CD4-positive, alpha-beta T cell treated with Interleukin-2 at 100 ng/mL for 4 hours (primary cell): Measurements from ENCODE around the gene PRKN.

Experiments
- DNase-seq: peaks from one replicate; pipeline ENCODE4 v3.0.0-alpha.2; 2020; ENCODE audit warnings: low spot score

Gene PRKN

DNA sequence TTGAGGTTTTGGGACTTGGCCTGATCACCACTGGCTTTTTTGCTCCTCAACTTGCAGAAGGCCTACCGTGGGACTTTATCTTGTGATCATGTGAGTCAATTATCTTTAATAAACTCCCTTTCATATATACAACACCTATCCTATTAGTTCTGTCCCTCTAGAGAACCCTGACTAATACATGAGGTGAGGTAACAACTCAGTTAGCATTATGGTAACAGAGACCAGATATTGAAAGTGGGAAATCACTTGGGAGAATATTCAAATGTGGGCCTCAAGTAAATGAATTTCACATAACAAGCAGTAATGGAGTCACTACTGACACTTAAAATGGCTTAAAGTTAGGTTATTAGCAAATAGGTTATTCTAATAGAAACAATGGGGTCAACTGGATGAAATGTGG is 1015.6 kb downstream of the PRKN start:
- no peak for DNase-seq

DNA sequence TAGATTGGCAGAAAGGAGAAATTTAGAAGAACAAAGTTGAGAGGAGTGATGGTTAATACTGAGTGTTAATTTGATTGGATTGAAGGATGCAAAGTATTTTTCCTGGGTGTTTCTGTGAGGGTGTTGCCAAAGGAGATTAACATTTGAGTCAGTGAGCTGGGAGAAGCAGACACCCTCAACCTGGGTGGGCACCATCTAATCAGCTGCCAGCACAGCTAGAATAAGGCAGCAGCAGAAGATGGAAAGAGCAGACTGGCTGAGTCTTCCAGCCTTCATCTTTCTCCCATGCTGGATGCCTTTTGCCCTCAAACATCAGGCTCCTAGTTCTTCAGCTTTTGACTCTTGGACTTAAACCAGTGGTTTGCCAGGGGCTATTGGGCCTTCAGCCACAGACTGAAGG is 1016.1 kb downstream of the PRKN start:
- DNase-seq = no peak

DNA sequence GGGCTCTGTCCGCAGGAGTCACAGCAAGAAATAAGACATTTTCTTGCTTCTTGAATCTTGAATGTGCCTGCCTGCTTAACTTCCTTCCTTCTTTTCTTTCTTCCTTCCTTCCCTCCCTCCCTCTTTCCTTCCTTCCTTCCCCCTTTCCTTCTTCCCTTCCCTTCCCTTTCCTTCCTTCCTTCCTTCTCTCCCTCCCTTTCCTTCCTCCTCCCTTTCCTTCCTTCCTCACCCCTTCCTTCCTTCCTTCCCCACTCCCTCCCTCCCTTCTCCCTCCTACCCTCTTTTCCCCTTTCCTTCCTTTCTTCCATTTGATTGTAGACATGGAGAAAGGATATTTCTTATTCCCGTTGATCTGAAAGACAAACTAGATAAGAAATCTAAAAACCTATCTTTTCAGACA is 1016.9 kb downstream of the PRKN start:
- no peak for DNase-seq

DNA sequence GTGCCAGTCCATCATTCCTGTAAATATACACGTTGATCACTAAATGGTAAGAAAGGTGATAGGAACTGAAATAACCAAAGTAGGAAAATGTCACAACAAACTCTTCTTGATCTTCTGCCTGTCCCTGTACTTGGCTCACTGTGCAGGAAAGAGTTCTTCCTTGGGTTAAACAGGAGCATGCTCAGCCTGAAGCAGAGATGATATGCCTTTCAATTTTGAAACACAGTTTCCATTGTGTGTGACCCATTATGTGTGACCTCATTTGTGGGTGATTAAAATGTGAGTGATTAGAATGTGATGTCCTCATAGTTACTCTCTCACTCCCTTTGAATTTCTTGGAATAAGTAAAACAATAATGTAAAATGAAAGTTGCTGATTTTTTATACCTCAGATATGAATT is 1026.5 kb downstream of the PRKN start:
- no peak for DNase-seq

DNA sequence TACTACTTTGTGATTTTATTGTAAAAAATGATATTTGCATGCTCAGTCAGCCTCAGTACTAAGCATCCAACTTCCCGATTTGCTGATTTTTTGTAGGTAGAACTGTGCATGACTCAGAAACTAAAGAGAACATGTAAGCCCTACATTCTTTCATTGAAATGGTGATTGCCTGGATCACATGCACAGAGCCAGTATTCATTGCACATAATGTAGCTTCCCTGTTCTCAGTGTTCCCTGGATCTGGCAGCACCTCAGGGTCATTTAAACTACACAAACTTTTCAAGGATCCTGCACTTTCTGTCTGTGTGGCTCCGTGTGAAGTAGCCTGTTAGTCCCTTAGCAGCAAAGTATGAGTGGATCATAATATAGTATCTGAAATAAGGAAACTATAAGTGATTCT is 1030.8 kb downstream of the PRKN start:
- no peak for DNase-seq

DNA sequence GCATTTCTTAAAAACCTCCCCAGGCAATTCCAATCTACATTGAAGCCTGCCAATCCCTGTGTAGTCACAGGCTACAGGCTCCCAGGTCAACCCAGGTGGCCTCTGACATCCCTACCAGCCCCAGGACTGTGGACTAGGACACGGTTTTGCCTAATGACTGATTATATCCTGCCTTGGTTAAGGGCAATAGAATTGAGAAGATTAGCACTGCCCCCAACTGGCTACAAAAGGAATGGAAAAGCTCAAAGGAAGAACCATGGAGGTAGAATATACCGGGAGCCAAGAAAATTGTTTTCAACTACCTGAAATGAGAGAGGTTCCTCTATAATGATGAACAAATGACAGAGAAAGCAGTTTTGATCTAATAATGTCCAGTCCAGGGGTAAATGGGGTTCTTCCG is 1032.6 kb downstream of the PRKN start:
- no peak for DNase-seq

DNA sequence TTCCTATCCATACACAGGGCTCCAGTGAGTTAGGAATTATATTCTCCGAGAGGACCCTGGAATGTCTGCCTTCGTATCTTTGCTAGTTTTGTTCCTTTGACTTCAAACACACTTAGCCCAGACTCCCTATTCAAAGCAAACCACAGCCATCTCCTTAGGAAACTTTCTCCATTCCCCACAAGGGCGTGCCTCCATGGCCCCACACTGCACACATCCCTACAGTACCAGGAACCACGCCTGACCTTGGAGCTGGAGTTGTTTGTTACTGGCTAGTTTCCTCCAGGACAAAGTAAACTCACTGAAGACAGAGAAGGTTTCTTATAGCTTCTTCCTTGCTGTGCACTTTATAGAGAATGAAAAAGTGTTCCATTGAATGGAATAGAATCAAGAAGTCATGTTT is 1040.9 kb downstream of the PRKN start:
- DNase-seq = no peak

DNA sequence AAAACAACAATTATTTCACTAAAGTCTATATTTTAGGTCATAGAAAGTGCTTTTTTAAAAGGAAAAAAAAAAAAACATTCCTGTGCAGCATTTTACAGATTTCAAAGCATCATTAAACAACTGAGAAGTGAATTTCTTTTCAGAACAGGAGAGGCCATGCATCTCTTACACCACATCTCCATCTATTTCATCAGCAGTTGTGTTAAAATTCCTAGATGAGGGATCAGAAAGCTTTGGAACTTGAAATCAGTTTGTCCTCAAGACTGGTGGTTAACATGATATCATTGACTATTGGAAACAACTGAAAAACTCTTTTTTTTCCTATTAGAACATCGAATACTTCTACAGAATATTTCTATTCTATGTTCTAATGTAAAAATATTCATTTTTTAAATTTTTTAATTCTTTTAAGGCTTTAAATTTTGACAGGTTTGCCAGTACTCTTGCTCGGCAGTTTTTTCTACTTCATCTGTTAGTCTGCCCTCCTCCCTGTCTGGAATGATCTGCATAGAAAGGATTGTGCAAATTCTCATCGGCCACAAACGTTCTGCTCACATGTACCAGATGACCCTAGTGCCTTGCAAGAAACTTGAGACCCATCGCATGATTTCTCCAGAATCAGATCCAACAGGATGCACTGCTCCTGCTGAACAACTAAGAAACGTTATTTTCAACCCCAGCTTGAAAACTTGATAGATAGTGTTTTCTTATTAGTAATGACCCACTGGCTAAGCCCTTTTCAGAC is 1042.7 kb downstream of the PRKN start:
- DNase-seq = no peak

DNA sequence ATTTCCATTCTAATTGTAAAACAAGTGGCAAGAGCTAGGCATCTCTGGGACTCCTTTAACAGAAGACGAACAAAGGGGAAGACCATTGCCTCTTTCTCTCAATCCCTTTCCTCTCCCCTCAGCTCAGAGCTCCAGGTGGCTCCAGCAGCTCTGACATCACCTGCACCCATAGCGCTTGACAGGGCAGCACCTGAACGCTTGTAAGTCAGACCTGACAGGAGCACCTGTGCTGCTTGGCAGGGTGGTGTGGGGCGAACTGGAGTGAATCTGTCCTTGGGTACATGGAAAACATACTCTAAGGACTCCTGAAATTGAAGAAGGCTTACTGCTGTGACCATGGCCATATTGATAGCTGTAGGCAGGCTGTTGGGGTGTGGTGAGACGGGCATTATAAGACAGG is 1044.2 kb downstream of the PRKN start:
- no peak for DNase-seq

DNA sequence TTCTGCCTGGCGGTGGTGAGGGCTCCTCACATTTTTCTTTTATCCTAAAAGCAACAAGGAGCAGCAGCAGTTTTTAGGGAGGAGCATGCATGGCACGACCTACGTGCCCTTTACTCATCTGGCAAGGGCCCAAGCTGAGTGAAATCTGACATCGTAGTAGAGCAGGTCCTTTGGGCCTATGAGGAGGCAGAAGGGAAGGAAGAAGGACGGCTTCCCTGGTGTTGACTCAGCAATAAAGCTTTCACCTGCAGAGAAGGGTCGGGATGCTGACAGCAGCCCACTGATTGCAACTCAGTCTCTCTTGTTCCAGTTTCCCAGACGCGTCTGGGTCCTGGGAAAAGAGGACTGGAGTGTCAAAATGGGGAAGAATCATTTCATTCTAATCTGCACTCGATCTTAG is 1044.6 kb downstream of the PRKN start:
- DNase-seq = no peak

DNA sequence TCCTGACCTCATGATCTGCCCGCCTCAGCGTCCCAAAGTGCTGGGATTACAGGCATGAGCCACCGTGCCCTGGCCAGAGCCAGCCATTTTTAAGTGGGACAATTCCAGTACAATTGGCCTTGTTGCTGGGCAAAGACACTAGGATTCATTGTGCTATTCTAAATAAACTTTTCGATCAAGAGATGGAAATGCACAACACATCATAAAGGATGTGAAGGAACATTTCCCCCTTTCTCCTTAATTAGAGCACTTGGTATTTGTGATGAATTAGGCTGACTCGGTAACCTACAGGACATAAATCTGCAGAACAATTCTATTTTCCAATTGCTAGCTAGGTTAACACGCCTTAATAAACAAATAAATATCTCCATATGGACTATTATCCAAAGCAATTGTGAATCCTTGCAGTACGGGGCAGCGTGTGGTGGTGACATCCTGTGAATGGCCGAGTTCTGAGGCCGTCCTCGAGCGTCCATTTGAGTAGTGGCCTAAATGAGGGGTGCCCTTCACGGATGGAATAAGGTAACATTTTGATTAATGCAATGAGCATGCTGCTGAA is 1047.5 kb downstream of the PRKN start:
- DNase-seq = no peak

DNA sequence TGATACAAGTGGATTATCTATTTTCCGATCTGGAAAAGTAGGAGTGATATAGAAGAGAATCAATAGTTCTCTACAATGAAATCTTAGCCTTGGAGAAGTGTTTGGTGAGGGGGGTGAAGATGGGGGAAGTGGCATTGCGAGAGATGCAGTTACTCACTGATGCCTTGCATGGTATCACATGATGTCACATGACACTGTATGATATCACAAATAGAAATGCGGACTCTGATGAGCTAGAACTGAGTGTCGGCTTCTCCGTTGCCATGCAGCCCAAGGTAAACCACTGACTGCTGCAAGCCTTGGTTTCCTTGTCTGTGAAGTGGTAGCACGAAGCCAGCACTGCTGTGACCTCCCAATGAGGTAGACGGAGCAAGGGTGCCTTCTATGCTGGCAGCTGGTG is 1050.4 kb downstream of the PRKN start:
- no peak for DNase-seq

DNA sequence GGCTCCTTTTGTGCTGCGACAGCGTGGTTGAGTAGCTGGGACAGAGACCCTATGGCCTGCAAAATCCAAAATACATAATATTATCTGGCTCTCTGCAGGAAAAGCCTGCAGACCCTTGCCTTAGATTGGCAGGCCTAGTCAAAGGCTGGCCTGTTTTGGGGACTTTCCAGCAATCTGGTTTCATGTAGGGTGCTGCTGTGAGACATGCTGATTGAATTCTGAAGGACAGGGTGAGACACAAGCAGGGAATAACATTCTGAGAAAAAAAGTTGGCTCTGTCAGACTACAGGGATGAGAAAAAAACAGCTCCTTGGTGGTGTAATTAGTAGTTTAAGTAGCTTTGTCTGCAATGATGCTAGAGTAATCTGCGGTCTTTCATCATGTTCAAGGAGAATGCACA is 1051.0 kb downstream of the PRKN start:
- DNase-seq = no peak

DNA sequence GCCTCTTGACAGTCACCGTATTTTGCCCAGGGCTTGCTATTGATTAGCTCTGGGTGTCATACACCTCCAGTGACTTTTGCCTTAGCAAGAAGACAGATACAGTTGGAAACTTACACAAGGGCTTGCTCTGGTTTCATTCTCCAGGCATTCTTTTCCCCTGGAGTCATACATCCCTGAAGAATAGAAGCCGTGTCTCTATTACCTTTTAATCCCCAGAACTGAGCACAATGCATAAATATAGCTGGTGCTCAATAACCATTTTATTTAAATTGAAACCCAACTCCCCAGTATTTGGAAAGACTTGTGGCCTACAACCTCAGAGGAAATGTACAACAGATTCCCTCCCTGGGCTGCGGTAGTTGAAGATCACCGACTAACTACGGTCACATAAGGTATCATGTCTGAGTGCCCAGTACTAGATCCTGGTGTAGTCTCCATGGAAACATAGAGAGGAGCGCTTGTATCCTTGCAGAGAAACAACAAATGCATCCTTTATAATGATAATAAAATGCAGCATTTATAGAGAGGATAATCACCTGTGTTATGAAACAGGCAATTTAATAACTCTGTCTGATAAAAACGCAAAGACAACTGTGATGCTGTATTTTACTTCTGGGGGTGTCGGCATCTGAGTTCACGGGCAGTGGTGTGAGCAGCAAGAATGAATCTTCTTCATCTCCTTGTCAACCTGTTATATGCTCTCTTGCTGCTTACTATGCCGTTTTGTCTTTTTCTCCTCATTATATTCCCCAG is 1052.5 kb downstream of the PRKN start:
- no peak for DNase-seq

DNA sequence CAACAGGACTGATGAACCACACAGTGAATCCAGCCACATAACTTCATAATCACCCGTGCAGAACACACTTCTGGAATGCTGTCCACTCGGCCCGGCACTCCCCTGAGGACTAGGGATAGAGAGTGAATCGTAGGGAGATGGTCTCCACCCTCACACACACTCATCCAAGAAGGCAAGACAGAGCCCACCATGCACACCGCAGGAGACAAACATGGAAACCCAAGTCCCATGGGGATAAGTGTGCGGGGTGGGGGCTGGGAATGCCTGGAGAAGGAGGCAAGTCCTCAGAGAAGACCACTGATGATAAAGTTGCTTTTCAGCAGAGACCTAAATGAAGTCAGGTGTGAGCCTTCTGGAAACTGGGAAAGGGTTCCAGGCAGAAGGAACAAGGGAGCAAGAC is 1054.5 kb downstream of the PRKN start:
- DNase-seq = no peak

DNA sequence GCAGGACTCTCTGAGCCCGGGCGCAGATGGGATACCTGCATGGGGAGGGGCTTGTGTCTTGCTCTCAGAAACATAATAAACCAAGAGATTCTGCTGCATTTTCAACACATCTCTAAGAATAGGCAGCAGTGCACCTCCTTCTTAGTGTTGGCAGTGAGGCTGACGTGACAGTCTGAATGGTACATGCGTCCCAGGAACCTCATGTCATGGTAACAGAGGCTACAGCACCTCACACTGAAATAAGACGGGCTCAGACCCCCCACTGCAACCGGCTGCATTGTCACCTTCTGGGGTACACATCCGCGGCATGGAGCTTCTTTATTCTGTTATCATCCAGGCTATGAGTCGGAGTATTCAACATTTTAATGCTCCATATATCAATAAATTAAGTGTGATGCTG is 1056.4 kb downstream of the PRKN start:
- DNase-seq = no peak

DNA sequence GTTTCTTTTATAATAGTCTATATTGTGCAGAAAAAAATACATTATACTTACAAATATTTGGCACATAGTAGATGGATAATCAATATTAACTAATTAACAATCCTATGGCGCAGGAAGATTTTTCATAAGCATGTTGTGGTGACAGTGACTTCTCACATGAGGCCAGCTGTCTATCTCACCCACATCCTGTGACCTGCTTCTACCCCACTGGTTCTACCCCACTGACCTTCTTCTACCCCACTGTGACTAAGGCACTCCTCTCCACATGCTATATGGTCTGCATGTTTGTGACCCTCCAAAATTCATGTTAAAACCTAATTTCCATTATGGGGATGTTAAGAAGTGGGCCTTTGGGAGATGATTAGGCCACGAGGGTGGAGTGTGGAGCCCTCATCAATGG is 1058.9 kb downstream of the PRKN start:
- DNase-seq = no peak

DNA sequence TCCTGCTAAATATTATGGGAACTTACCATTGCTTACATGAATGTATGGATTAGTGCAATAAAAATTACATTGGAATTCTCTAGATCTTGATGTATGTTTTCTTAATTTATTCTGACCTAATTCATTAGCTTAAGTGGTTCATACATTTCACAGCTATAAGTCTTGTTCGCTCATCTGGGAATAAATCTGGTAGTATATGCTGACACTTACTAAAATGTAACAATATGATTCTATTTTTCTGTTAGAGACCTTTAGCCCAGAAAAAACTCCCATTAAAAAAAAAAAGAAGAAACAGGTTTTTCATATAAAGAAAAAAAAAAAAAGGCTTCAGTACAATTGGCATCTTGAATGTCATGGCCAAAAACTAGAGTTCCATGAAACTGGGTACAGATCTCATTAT is 1059.6 kb downstream of the PRKN start:
- DNase-seq = no peak

DNA sequence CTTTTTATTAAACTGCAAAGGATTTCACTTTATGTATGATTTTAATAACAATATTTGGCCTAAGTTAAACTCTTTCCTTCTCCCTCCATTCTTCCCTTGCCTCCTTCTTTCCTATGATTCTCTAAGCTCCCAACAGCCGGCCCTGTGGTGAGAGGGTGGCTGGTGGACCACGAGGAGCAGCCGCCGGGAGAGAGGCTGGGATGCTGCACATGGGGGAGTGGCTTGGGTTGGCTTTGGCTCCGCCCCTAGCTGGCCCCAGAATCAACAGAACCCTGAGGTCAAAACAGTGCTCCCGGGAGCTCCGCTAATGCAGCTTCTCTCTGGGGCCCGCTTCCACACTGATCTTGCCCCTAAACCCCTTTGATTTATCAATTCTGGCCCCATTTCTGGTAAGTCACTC is 1063.9 kb downstream of the PRKN start:
- no peak for DNase-seq

DNA sequence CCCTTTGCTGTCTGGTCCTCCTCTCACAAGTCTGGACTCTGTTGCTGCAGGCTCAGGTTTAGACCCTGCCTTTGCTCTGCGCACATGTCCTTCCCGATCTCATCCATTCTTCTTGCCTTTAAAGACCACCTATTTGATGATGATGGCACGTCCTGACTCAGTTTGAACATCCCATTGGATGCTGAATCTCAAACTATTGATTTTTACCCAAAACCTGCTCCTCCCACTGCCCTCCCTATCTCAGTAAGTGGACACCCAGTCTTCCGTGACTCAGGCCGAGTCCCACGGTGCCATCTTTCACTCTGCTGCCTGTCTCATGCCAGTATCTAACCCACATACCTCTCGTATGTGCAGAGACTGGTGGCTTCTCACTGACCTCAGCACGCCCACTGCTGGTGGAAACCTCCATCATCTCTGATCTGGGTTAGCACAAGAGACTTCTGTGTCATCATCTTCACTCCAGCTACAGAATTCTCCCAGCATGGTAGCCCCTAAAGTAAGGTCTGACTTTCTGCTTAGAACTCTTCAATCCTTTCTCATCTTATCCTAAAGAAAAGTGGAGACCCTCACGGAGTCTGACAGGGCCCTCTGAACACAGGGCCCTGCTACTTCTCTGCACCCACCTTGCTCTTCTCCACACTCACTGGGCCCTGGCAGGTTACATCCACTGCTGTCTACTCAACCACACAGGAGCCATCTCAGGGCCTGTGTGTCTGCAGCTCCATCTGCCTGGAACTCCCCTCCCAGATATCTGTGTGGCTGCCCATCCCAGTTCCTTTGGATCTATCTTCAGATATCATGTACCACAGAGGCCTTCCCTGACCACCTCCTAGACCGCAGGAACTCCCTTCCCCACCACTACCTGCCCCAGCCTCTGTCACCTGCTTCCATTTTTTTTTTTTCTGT is 1066.6 kb downstream of the PRKN start:
- no peak for DNase-seq

DNA sequence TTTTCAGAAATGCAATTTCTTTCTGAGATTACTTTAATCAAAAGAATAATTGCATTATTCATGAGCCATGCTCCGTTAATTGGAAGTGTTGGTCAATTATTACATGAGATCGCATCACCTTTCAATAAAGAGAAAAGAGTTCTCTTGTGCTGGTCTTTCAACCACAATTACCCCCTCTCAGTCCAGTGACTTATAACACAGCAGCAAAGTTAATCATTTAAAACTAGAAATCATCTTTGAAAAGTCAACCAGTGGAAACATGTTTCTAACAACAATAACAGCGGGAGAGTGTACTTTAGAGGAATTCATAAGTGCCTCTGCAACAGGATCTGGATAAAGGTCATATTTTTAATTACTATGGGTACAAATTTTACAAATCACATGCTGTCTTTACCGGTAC is 1069.4 kb downstream of the PRKN start:
- no peak for DNase-seq

DNA sequence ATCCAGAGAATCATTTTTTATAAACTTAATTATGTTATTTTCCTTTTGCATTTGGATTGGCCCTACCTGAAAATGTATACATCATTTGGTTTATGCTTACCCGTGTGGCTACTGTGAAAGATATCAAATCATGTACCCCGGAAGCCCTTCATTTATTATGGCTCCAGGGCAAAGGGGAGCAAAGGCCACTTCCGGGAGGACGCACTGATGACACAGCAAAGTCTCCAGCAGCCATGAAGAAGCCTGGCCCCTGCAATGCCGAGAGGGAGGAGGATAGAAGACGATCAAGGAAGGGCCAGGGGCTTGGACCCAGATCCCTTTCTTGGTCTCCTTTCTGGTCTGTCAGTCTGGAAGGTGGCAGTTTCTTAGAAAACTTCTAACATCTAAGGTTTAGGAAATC is 1073.4 kb downstream of the PRKN start:
- no peak for DNase-seq

DNA sequence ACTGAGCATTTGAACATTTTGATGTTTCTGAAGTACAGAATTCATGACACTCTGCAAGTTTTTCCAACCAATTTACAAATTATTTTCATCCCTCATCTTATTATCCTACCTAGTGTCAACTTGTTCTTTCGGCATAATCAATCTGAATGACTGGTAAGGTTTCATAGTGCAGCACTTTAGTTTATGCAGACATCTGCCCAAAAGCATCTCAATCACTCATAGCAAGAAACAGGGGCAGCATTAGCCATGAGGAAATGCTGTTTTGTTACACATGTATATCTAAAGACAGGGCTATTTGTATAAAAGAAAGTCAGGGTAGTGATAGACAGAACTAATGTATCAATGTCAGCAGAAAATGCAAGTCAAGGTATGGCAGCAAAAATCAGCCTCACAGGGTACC is 1075.6 kb downstream of the PRKN start:
- no peak for DNase-seq
